GM18867 (cell line): ENCODE data around the gene ZNF836.

ENCODE experiments used
- ATAC-seq: cut with Tn5 transposase; IDR thresholded peaks from one replicate; pipeline ENCODE4 v1.9.1; 2021; ENCODE audit warnings: mild to moderate bottlenecking, moderate library complexity; ENCODE audit not compliant: unreplicated experiment

The ZNF836 gene

DNA sequence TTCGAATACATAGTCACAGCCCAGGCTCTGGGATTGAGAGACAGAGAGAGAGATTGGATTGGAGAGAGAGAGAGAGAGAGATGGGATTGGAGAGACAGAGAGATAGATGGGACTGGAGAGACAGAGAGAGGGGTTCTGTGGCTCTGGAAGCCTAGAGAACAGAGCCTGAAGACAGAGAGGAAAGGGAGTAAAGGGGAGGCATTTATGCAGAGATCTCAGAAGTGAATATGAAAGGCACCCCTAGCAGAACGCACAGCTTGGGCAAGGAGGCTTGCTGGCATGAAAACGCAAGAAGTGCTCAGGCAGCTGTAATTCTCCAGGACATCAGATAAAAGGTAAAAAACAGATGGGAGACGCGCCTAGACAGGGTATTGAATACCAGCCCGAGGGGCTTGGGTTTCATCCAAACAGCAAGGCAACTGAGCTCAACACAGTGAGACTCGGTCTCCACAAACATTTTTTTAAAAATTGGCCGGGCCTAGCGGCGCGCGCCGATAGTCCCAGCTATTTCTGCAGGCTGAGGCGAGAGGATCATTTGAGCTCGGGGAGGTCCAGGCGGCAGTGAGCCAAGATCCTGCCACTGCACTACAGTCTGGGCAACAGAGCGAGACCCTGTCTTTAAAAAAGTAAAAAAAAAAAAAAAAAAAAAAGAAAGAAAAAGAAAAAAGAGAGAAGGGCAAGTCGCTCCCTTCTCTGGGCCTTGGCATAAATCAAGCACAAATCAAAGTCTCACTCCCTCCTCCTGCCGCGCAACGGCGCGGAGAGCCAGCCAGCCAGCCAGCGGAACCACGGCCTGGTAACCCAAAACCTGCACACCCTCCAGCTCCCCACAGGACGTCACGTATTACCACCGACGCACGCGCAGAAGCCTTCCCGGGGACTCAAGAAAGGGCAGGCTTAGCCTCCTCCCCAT lies 17.7 kb upstream of the ZNF836 start:
- peak; percentile 7 for ATAC-seq

DNA sequence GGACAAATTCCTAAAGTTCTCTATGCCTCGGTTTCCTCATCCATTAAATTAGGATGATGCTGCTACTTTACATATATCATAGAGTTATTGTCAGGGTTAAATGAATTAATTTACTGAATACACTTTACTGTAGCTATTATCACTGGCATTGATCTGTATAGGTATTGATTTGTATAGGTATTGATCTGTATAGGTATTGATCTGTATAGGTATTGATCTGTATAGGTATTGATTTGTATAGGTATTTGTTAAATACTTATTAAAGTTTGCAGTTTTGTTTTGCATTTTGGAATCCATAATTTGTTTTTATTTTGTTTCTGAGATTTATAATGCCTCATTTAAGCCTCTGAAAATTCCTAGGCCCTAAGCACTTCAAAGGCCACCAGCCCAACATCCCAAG lies 16.0 kb upstream of the ZNF836 start:
- no peak for ATAC-seq

GRCh38 chr19:52176574-52176973 lies 5.2 kb upstream of the ZNF836 start:
- no peak for ATAC-seq

DNA sequence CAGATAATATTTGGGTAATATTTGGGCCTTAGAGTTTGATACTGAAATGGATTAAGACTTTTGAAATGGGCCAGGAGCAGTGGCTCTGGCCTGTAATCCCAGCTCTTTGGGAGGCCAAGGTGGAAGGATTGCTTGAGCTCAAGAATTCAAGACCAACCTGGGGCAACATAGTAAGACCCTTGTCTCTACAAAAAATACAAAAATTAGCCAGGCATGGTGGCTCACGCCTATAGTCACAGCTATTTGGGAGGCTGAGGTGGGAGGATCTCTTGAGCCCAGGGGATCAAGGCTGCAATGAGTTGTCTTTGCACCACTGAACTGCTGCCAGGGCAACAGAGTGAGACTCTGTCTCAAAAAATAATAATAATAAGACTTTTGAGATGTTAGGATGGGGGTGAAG lies 926 bp upstream of the ZNF836 start:
- ATAC-seq, result no peak

- peak; percentile 29 for ATAC-seq
These were observed 529 bp downstream of the ZNF836 start for GRCh38 chr19:52170863-52171320.

DNA sequence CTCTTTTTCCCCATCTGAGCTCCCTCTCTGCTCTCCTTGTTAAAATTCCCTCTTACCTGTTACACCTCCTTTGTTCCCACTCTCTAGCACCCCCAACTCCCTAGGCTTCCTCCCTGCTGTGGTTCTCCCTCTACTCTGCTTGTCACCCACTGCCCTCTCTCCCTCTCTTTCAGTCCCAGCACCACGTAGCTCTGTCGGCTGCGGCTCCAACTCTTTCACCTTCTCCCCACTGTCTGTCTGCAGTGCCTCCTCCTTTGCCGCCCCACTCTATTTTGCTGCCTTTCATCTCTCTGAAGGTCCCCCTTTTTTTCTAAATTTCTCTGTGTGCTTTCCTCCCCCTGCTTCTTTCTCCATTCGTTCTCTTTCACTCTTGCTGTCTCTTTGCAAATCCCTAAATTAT lies 1.1 kb downstream of the ZNF836 start:
- no peak for ATAC-seq

DNA sequence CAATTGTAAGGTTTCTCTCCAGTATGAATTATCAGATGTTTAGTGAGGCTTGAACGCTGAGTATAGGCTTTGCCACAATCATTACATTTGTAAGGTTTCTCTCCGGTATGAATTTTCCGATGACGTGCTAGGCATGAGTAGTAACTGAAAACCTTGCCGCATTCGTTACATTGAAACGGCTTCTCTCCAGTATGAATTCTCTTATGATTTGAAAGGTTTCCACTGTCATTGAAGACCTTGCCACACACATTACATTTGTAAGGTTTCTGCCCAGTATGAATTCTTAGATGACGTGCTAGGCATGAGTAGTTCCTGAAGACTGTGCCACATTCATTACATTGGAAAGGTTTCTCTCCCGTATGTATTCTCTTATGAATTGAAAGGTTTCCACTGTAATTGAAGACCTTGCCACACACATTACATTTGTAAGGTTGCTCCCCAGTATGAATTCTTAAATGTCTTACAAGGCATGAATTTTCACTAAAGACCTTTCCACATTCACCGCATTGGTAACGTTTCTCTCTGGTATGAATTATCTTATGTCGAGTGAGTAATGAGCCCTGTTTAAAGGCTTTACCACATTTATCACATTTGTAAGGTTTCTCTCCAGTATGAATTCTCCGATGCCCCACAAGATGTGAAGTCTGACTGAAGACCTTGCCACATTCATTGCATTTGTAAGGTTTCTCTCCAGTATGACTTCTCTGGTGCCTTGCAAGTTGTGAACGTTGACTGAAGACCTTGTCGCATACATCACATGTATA lies 15.6 kb downstream of the ZNF836 start:
- ATAC-seq, result no peak

GRCh38 chr19:52148256-52148655 lies 23.2 kb downstream of the ZNF836 start:
- ATAC-seq, result no peak

- ATAC-seq, result no peak
These were observed 29.3 kb downstream of the ZNF836 start for GRCh38 chr19:52142001-52142595.

DNA sequence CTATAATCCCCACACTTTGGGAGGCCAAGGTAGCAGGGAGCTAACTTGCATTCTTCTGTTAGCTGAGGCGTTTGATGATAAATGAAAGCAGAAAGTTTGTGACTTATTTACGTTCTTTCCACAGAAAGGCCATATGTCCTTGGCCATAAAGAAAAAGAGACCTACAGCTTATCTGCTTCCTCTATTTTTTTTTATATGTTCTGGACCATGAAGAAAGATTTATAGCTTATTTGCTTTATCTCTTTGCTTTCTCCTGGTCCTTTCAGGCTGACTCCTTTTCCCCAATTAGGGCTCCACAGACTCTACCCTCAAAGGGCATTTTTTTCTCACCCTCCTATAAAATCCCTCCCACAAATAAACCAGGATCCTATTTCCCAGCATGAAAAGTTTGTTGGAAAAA lies 30.2 kb downstream of the ZNF836 start:
- no peak for ATAC-seq

DNA sequence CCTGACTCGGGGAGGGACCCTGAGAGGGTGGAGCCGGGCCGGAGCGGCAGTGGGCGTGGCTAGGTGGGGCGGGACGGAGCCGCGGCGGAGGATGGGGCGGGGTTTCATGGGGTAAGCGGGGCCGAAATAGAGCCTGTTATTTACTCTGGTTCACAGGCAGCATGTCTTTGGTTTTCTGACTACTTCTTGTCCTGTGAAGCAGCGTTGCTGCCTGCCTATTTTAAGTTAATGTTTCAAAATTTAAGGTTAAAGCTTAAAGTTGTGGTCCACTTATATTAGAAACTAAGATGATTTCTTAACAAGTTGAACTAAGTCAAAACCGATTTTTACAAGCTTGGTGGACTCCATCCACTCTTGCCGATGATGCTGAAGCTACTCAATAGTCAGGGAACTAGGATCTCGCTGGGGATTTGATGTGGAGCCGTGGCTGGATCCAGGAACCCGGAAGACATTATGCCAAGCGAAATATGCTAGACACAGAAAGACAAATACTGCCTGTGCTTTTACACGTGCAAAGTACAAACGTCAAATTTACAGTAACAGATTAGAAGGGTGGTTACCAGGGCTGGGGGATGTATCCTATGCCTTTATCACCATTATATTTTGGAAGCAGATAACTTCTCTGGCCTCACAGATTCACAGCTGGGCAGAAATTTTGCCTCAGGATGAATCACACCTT lies 31.2 kb downstream of the ZNF836 start:
- ATAC-seq, result peak; percentile 97

DNA sequence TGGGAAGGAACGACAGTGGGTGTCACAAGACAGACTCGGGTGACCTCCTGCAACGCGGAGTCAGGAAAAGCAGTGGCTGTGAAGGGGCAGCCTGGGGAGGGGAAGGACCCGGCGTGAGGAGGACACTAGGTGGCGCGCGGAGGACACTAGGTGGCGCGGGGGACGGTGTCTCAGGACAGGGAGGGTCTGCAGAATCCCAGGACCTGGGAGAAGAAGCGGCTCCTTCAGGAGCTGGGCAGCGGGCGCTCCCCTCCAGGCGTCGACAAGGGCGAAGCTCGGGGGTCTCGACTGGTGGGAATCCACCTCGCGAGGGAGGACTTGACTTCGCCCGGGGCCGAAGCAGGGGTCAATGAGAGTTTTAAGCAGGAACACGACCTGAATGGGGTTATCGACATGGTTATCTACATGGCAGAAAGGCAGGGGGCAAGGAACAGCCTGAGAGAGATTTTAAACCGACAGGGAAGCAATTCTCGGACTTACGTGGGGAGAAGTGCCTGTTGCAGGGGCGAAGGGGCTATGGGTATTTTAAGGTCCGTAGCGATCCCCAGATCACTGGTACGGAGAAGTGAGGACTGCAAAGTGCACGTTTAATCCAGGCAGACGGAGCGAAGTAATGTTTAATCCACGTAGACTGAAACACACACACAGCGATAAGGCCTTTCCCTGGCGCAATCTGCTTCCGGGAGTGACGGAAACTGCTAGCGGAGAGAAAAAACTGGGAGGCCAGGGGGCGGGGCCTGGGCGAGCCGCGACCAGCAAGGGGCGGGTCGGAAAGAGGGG lies 32.0 kb downstream of the ZNF836 start, which contains the start of gene ZNF616:
Gene ZNF616 (minus strand): TSS at position 687 of the 780 bp plus-strand sequence. CDS start 9,426 bp downstream, outside the sequence.
- peak; percentile 66 for ATAC-seq

GRCh38 chr19:52138983-52139251 lies 32.5 kb downstream of the ZNF836 start:
- ATAC-seq, result no peak

GRCh38 chr19:52138278-52138982 lies 33.0 kb downstream of the ZNF836 start:
- ATAC-seq, result no peak

- no peak for ATAC-seq
These were observed 51.1 kb downstream of the ZNF836 start for GRCh38 chr19:52120286-52120685.

DNA sequence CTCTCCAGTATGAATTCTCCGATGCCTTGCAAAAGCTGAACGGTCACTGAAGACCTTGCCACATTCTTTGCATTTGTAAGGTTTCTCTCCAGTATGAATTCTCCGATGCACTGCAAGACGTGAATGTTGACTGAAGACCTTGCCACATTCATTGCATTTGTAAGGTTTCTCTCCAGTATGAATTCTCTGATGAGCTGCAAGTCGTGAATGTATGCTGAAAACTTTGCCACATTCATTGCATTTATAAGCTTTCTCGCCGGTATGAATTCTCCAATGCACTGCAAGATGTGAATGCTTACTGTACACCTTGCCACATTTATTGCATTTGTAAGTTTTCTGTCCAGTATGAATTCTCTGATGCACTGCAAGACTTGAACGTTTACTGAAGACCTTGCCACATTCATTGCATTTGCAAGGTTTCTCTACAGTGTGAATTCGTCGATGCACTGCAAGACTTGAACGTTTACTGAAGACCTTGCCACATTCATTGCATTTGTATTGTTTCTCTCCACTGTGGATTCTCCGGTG lies 55.8 kb downstream of the ZNF836 start:
- ATAC-seq, result no peak

DNA sequence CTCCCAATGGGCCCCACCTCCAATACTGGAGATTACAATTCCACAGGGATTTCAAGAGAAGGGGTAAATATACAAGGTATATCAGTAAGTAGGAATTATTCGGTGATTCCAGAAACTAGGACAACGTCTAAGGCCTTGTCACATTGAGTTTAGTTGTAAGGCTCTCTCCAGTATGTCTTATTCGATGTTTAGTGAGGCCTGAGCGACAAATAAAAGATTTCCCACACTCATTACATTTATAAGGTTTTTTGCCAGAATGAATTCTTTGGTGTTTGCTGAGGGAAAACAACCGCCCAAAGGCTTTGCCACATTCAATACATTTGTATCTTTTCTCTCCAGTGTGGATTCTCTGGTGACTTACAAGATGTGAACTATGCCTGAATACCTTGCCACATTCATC lies 56.7 kb downstream of the ZNF836 start:
- no peak for ATAC-seq

- ATAC-seq, result no peak
These were observed 58.8 kb downstream of the ZNF836 start for GRCh38 chr19:52112624-52113023.

DNA sequence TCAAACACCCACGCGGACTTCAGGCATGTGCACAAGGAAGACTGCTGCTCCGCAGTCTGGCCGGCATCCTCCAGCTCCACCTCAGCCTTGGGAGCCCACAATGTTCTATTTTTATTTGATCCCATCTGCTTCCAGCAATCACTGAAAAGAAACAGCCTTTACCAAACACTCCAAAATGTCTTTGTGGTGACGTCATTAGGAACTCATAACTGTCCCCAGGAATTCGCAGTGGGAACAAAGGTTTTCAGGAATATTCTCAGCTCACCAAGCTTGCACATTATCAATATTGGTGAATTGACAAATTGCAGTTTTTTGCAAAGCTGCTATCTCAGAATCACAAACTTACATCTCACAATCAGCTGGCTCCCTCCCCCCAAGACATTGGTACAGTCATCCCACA lies 60.6 kb downstream of the ZNF836 start:
- no peak for ATAC-seq
